Brain microvascular endothelial cell (primary cell): ENCODE results near the gene CCDC188.

ENCODE experiments used
- DNase-seq: peaks from one replicate; pipeline ENCODE4 v3.0.0-alpha.2; 2020
- H3K27ac ChIP-seq: fragments of 250-450 bp; sonication (Bioruptor Pico); 2 replicates; pipeline ENCODE4 v1.5.1; 2020; ENCODE audit warnings: mild to moderate bottlenecking, moderate library complexity
- H3K27me3 ChIP-seq: fragments of 250-450 bp; sonication (Bioruptor Pico); replicated peaks from 2 replicates; pipeline ENCODE4 v1.5.1; 2020; ENCODE audit warnings: mild to moderate bottlenecking
- H3K36me3 ChIP-seq: fragments of 250-450 bp; sonication (Bioruptor Pico); replicated peaks from 2 replicates; pipeline ENCODE4 v1.5.1; 2020; ENCODE audit warnings: mild to moderate bottlenecking
- H3K4me3 ChIP-seq: 2 replicates; pipeline ENCODE4 v1.5.1; 2011; ENCODE audit warnings: low read depth, mild to moderate bottlenecking, control low read depth, low read length, moderate library complexity
- in situ Hi-C: cut with HindIII; loops from 2 replicates; pipeline ENCODE4 v1.10.0; 2017; ENCODE audit warnings: low sequenced_read_pairs, low pct_ligation_motif_present
- TF ChIP-seq, protein P1 (sequence below): IDR thresholded peaks from 2 replicates; pipeline ENCODE4 v1.5.1; 2011; ENCODE audit warnings: low read depth, mild to moderate bottlenecking, moderate library complexity, low read length, control low read depth, inconsistent platforms; ENCODE audit errors: missing control alignments

CCDC188 gene

DNA sequence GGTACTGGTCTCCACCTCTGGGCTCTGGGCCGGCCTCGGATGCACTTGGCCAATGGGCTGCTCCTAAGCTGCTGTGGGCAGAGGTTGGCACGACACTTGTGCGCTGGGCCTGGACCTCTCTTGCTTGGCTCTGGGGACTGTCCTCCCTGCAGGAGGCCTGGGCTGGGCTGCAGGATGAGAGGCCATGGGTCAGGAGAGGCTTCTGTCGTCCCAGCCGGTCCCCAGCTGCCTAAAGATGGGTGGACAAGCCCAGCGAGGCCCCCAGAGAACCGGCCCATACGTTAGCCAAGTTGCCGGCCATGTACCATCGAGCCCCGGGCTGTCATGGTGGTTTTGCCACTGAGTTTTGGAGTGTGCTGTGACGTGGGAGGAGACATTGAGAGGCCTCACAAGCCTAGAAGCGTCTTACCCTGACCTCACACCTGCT is 1.6 kb upstream of the CCDC188 start:
- in situ Hi-C loops: no loop called here
- Histone ChIP-seq H3K27me3 (no peaks in the 10 kb centered on the region), H3K4me3 (no peak overlapping the region), H3K36me3 (no peaks in the 10 kb centered on the region), H3K27ac (no peak overlapping the region)
- TF ChIP-seq, protein P1, sequence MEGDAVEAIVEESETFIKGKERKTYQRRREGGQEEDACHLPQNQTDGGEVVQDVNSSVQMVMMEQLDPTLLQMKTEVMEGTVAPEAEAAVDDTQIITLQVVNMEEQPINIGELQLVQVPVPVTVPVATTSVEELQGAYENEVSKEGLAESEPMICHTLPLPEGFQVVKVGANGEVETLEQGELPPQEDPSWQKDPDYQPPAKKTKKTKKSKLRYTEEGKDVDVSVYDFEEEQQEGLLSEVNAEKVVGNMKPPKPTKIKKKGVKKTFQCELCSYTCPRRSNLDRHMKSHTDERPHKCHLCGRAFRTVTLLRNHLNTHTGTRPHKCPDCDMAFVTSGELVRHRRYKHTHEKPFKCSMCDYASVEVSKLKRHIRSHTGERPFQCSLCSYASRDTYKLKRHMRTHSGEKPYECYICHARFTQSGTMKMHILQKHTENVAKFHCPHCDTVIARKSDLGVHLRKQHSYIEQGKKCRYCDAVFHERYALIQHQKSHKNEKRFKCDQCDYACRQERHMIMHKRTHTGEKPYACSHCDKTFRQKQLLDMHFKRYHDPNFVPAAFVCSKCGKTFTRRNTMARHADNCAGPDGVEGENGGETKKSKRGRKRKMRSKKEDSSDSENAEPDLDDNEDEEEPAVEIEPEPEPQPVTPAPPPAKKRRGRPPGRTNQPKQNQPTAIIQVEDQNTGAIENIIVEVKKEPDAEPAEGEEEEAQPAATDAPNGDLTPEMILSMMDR: no peak
- no peak for DNase-seq

DNA sequence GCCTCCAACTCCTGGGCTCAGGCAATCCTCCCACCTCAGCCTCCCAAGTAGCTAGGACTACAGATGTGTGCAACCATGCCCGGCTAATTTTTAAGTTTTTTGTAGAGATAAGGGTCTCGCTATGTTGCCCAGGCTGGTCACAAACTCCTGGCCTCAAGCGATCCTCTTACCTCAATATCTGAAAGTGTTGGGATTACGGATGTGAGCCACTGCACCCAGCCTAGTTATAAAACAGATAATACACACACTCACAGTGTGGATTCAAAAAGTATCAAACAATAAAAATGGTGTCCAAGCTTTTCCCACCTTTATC is 377 bp upstream of the CCDC188 start:
- no peak overlapping the region for H3K4me3 ChIP-seq
- no peaks in the 10 kb centered on the region for H3K27me3 ChIP-seq
- TF ChIP-seq, protein P1: no peak
- H3K27ac ChIP-seq: no peak overlapping the region
- in situ Hi-C loops: no loop called here
- no peaks in the 10 kb centered on the region for H3K36me3 ChIP-seq
- no peak for DNase-seq

DNA sequence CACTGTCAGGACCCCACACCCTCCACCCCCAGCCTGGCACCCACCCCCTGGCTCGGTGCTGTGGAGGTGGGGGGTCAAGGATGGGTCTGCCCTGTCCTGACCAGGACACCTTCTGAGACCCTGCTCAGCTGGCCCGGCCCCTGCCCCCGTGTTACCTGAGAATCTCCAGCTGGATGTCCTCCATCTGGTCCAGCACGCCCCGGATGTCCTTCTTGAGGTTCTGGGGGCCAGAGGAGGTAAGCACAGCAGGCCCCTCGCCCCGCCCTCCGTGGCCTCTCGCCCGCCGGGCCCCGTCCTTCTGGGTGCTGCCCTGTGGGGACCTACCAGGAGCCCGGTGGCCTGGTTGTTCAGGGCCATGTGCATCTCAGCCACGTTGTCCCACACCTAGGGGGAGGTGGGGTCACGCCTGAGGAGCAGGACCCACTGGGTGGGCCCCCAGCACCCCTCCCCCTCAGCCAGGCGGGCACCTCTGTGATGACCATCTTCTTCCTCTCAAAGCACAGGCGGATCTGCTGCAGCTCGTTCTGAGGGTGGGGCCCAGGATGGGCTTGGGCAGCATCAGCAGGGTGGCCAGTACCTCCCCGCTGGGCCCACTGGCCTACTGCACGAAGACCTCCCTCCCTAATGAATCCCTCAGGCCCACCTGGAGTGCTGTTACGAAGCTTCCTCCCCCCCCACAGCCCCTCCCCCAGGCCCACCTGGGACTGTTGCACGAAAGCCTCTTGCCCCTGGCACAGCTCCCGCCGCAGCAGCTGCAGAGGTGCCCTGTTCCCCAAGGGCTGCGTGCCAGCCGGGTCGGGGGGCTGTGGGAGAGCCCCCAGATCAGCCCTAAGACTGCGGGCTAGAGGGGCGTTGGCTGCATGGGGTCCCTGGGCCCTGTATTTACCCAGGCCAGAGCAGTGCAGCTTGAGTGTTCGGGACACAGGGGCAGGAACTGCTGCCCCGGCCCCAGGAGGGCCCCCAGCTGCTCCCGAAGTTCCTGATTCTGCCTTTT is 1.3 kb downstream of the CCDC188 start:
- TF ChIP-seq, protein P1: no peak
- Histone ChIP-seq H3K4me3 (no peak overlapping the region), H3K36me3 (no peaks in the 10 kb centered on the region), H3K27ac (no peak overlapping the region), H3K27me3 (no peaks in the 10 kb centered on the region)
- DNase-seq: no peak
- in situ Hi-C loops: no loop called here

DNA sequence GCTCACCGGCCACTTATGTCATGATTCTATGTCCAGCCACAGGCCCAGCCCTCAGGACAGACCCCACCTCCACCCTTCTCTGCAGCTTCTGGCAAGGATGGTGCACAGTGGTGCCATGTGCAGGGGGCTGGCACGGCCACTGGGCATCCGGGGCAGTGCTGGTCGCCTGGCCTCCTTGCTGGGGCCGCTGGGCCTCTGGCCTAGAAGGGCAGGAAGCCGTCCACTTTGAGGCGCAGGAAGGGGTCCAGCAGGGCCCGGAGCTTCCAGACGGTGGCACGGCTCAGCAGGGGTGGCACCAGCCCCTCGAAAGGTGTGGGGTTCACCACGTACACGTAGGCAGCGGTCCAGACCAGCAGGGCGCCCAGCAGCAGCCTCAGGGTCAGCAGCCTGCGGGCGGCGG is 2.4 kb downstream of the CCDC188 start:
- in situ Hi-C loops: no loop called here
- TF ChIP-seq, protein P1: no peak

DNA sequence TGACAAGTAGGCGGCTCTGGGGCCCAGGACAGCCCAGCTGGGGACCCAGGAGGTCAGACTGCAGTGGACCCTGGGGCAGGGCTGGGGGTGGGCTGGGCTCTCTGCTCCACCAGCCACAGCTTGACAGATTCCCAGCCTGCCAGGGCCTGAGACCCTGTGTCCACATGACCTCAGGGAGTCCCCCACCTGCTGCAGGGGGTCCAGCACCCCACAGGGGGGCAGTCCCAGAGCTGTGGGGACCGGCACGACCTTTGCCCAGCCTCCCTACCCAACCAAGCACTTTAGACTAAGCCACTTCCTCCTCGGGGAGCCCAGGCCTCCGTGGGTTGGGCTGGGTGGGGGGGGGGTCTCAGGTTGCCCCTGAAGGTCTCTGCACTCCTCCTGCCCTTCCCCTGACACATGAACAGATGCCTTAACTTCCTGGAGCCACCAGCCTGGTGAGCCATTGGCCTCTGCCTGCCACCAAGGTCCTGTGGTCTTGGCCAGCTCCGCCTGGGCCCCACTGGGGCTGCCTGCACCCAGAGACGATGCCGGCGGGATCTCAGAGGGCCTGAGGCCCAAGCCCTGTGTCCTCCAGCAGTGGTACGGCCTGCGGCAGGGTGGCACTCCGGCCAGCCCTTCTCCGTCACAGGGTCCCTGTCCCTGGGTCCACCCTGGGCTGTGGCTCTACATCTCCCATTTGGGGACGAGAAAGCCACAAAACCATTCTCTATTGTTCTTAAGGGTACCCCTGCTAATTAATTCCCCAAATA is 3.4 kb downstream of the CCDC188 start:
- TF ChIP-seq, protein P1: no peak
- Histone ChIP-seq H3K27ac (no peak overlapping the region), H3K4me3 (no peak overlapping the region), H3K27me3 (no peaks in the 10 kb centered on the region), H3K36me3 (peaks cover 9% of the 10 kb centered on the region)
- no peak for DNase-seq
- in situ Hi-C loops: no loop called here

More for the DNA sequence above, 2.4 kb downstream of the CCDC188 start:
- peaks cover 2% of the 10 kb centered on the region for H3K36me3 ChIP-seq
- DNase-seq: no peak
- no peak overlapping the region for H3K4me3 ChIP-seq
- no peak overlapping the region for H3K27ac ChIP-seq
- no peaks in the 10 kb centered on the region for H3K27me3 ChIP-seq
